MM.1S (cell line): Measurements from ENCODE around the gene EFHC2.

ENCODE experiments used
- DNase-seq: peaks from one replicate; pipeline ENCODE4 v3.0.0-alpha.2; 2015
- H2AFZ ChIP-seq: fragments of 300-600 bp; sonication (generic); 2 replicates; pipeline ENCODE4 v1.6.0; 2016; ENCODE audit warnings: antibody characterized with exemption, low read length
- H3F3A ChIP-seq: fragments of 300-600 bp; sonication (generic); 2 replicates; pipeline ENCODE4 v1.6.1; 2016; ENCODE audit warnings: mild to moderate bottlenecking, antibody characterized with exemption, low read length, moderate library complexity, mixed read lengths; ENCODE audit not compliant: insufficient read depth
- H3K27ac ChIP-seq: fragments of 300-600 bp; sonication (generic); 2 replicates; pipeline ENCODE4 v1.5.1; 2016; ENCODE audit warnings: mild to moderate bottlenecking, low read length
- H3K27me3 ChIP-seq: fragments of 300-600 bp; sonication (generic); replicated peaks from 2 replicates; pipeline ENCODE4 v1.6.0; 2016; ENCODE audit warnings: low read length; ENCODE audit not compliant: insufficient read depth
- H3K36me3 ChIP-seq: fragments of 300-600 bp; sonication (generic); replicated peaks from 2 replicates; pipeline ENCODE4 v1.6.1; 2016; ENCODE audit warnings: mild to moderate bottlenecking, low read length, mixed read lengths; ENCODE audit not compliant: insufficient read depth
- H3K4me1 ChIP-seq: fragments of 300-600 bp; sonication (generic); 2 replicates; pipeline ENCODE4 v1.6.1; 2016; ENCODE audit warnings: low read length, mixed read lengths
- H3K4me2 ChIP-seq: fragments of 300-600 bp; sonication (generic); 2 replicates; pipeline ENCODE4 v1.6.0; 2016; ENCODE audit warnings: low read depth, low read length
- H3K4me3 ChIP-seq: fragments of 300-600 bp; sonication (generic); 2 replicates; pipeline ENCODE4 v1.5.1; 2016; ENCODE audit warnings: low read length, mixed read lengths
- H3K79me2 ChIP-seq: fragments of 300-600 bp; sonication (generic); 2 replicates; pipeline ENCODE4 v1.6.1; 2016; ENCODE audit warnings: mixed run types, low read length, mixed read lengths
- H3K9ac ChIP-seq: fragments of 300-600 bp; sonication (generic); 2 replicates; pipeline ENCODE4 v1.6.1; 2016; ENCODE audit warnings: low read length, mixed read lengths
- H3K9me2 ChIP-seq: fragments of 300-600 bp; sonication (generic); replicated peaks from 2 replicates; pipeline ENCODE4 v1.6.1; 2016; ENCODE audit warnings: mild to moderate bottlenecking, low read length, mixed read lengths; ENCODE audit not compliant: insufficient read depth
- H3K9me3 ChIP-seq: fragments of 300-600 bp; sonication (generic); replicated peaks from 2 replicates; pipeline ENCODE4 v1.6.1; 2016; ENCODE audit warnings: mild to moderate bottlenecking, low read length, mixed read lengths; ENCODE audit not compliant: insufficient read depth
- H4K20me1 ChIP-seq: fragments of 300-600 bp; sonication (generic); 2 replicates; pipeline ENCODE4 v1.6.1; 2016; ENCODE audit warnings: mild to moderate bottlenecking, low read length, moderate library complexity, mixed read lengths; ENCODE audit not compliant: insufficient read depth
- CTCF ChIP-seq: fragments of 300-600 bp; sonication (generic); IDR thresholded peaks from 2 replicates; pipeline ENCODE4 v1.5.1; 2016; ENCODE audit warnings: antibody characterized with exemption, low read length, mixed read lengths
- EZH2 ChIP-seq: fragments of 300-600 bp; sonication (generic); optimal IDR thresholded peaks from 2 replicates; pipeline ENCODE3; 2017; ENCODE audit warnings: low read depth, mild to moderate bottlenecking, antibody characterized with exemption, low read length, mixed read lengths
- EZH2phosphoT487 ChIP-seq: fragments of 300-600 bp; sonication (generic); IDR thresholded peaks from 2 replicates; pipeline ENCODE4 v1.6.1; 2018; ENCODE audit warnings: antibody characterized with exemption, low read length

EFHC2 gene

GRCh38 chrX:44310227-44310626 lies 33.2 kb downstream of the EFHC2 start:
- Histone ChIP-seq H3K4me1 (no peaks in the 10 kb centered on the region), H3K27ac (no peak overlapping the region), H3K36me3 (no peaks in the 10 kb centered on the region), H3K9me3 (no peaks in the 10 kb centered on the region), H3K9ac (no peak overlapping the region), H3F3A (no peaks in the 10 kb centered on the region), H3K27me3 (no peaks in the 10 kb centered on the region), H3K4me2 (no peak overlapping the region), H4K20me1 (no peaks in the 10 kb centered on the region), H3K4me3 (no peak overlapping the region), H2AFZ (no peak overlapping the region), H3K9me2 (no peaks in the 10 kb centered on the region), H3K79me2 (no peaks in the 10 kb centered on the region)
- no peak for TF ChIP-seq EZH2
- no peak for TF ChIP-seq EZH2phosphoT487
- TF ChIP-seq CTCF, result no peak
- DNase-seq, result no peak

- Histone ChIP-seq H3K79me2 (no peaks in the 10 kb centered on the region), H3K4me3 (no peak overlapping the region), H3K27ac (no peak overlapping the region), H3K36me3 (no peaks in the 10 kb centered on the region), H3K9me2 (no peaks in the 10 kb centered on the region), H3K4me1 (no peaks in the 10 kb centered on the region), H3K27me3 (no peaks in the 10 kb centered on the region), H3K9me3 (no peaks in the 10 kb centered on the region), H3K4me2 (no peak overlapping the region), H4K20me1 (no peaks in the 10 kb centered on the region), H3K9ac (no peak overlapping the region), H3F3A (no peaks in the 10 kb centered on the region), H2AFZ (no peak overlapping the region)
- no peak for TF ChIP-seq EZH2phosphoT487
- TF ChIP-seq EZH2, result no peak
- no peak for TF ChIP-seq CTCF
- DNase-seq, result no peak
These were observed 34.6 kb downstream of the EFHC2 start for GRCh38 chrX:44308869-44309268.

- no peak for DNase-seq
- Histone ChIP-seq H3K9me3 (no peaks in the 10 kb centered on the region), H2AFZ (no peak overlapping the region), H4K20me1 (no peaks in the 10 kb centered on the region), H3K79me2 (no peaks in the 10 kb centered on the region), H3K9me2 (no peaks in the 10 kb centered on the region), H3F3A (no peaks in the 10 kb centered on the region), H3K4me2 (no peak overlapping the region), H3K4me1 (no peaks in the 10 kb centered on the region), H3K27ac (no peak overlapping the region), H3K27me3 (no peaks in the 10 kb centered on the region), H3K9ac (no peak overlapping the region), H3K36me3 (no peaks in the 10 kb centered on the region), H3K4me3 (no peak overlapping the region)
- TF ChIP-seq EZH2 (no peak), EZH2phosphoT487 (no peak), CTCF (no peak)
These were observed 37.1 kb downstream of the EFHC2 start for GRCh38 chrX:44306356-44306755.
